HepG2 (cell line): Measurements from ENCODE around the gene MIA. TPM values are rescaled to one million over a fixed set of nuclear protein-coding genes. Genes with fewer than 3 reads are reported as not detected.

Experiments used
- ARNT2 ChIP-seq: sonication (generic); formaldehyde crosslinking; IDR thresholded peaks from 2 replicates; pipeline ENCODE4 v1.8.0; 2022; ENCODE audit warnings: mild to moderate bottlenecking, low read depth, missing genetic modification reagents, moderate library complexity
- FOXP1 ChIP-seq, 2 experiments: fragments of 450-650 bp in 1 of 2; IDR thresholded peaks; 2 replicates each; pipeline ENCODE4 v1.6.1; 2017 to 2018; ENCODE audit warnings: antibody characterized with exemption in 1 of 2
- GABPB1 ChIP-seq: IDR thresholded peaks from 2 replicates; pipeline ENCODE4 v1.6.1; 2016; ENCODE audit warnings: mild to moderate bottlenecking, missing genetic modification reagents, moderate library complexity, missing compliant biosample characterization
- GLI4 ChIP-seq: sonication (generic); formaldehyde crosslinking; IDR thresholded peaks from 2 replicates; pipeline ENCODE4 v1.5.1; 2020; ENCODE audit warnings: missing genetic modification reagents, mild to moderate bottlenecking, moderate library complexity, borderline replicate concordance
- MED1 ChIP-seq: sonication (generic); formaldehyde crosslinking; IDR thresholded peaks from 2 replicates; pipeline ENCODE4 v1.4.0; 2020; ENCODE audit warnings: missing genetic modification reagents
- MEF2D ChIP-seq: sonication (generic); formaldehyde crosslinking; IDR thresholded peaks from 2 replicates; pipeline ENCODE4 v1.5.1; 2020; ENCODE audit warnings: mild to moderate bottlenecking, missing genetic modification reagents
- MEIS2 ChIP-seq: sonication (generic); formaldehyde crosslinking; IDR thresholded peaks from 2 replicates; pipeline ENCODE4 v1.9.0; 2021; ENCODE audit warnings: mild to moderate bottlenecking, missing genetic modification reagents
- NFE2L1 ChIP-seq: sonication (generic); formaldehyde crosslinking; IDR thresholded peaks from 2 replicates; pipeline ENCODE4 v1.4.0; 2020; ENCODE audit warnings: missing genetic modification reagents, mild to moderate bottlenecking, borderline replicate concordance
- SYNCRIP ChIP-seq: fragments of 200-400 bp; formaldehyde crosslinking; IDR thresholded peaks from 2 replicates; pipeline ENCODE4 v1.6.1; 2018; ENCODE audit warnings: mild to moderate bottlenecking, low read depth, low read length; ENCODE audit not compliant: insufficient read depth
- ZKSCAN5 ChIP-seq: sonication (generic); formaldehyde crosslinking; IDR thresholded peaks from 2 replicates; pipeline ENCODE4 v1.5.1; 2020; ENCODE audit warnings: mild to moderate bottlenecking, missing genetic modification reagents
- ZNF317 ChIP-seq: sonication (generic); formaldehyde crosslinking; IDR thresholded peaks from 2 replicates; pipeline ENCODE4 v1.5.0; 2020; ENCODE audit warnings: mild to moderate bottlenecking, missing genetic modification reagents
- ZNF607 ChIP-seq: sonication (generic); formaldehyde crosslinking; IDR thresholded peaks from 2 replicates; pipeline ENCODE4 v1.5.1; 2020; ENCODE audit warnings: missing genetic modification reagents, mild to moderate bottlenecking, borderline replicate concordance
- ZNF674 ChIP-seq: sonication (generic); formaldehyde crosslinking; IDR thresholded peaks from 2 replicates; pipeline ENCODE4 v1.5.0; 2020; ENCODE audit warnings: low read depth, mild to moderate bottlenecking, missing genetic modification reagents
- ZNF768 ChIP-seq: sonication (generic); formaldehyde crosslinking; IDR thresholded peaks from 2 replicates; pipeline ENCODE4 v1.4.0; 2020; ENCODE audit warnings: missing genetic modification reagents
- ZNF816 ChIP-seq: sonication (generic); formaldehyde crosslinking; IDR thresholded peaks from 2 replicates; pipeline ENCODE4 v1.8.0; 2022; ENCODE audit warnings: missing genetic modification reagents, mild to moderate bottlenecking, borderline replicate concordance
- ZNF841 ChIP-seq: sonication (generic); formaldehyde crosslinking; IDR thresholded peaks from 2 replicates; pipeline ENCODE4 v1.8.1; 2023; ENCODE audit warnings: missing genetic modification reagents, borderline replicate concordance
- ZNF891 ChIP-seq: sonication (generic); formaldehyde crosslinking; IDR thresholded peaks from 2 replicates; pipeline ENCODE4 v1.5.0; 2020; ENCODE audit warnings: mild to moderate bottlenecking, missing genetic modification reagents
- polyA plus RNA-seq, 8 experiments: library from polyadenylated mRNA; depleted of rRNA in 3 of 8; stranded (reverse) in 7 of 8; unstranded in 1 of 8; fragments of >200 nt; fragmentation: Illumina TruSeq in 4 of 8; extraction: Trizol in 4 of 8; gene quantifications; 2 replicates each; pipeline versions ENCODE4 v1.2.1 to v1.2.3, GENCODE V29; 2011 to 2016; ENCODE audit warnings: low read depth in 4 of 8, missing spikeins in 1 of 8, mixed read lengths in 1 of 8; ENCODE audit not compliant: insufficient read depth in 1 of 8
- total RNA-seq, 5 experiments: library from RNA; depleted of rRNA; stranded (reverse); fragments of >200 nt; fragmentation: Illumina TruSeq; extraction: Trizol; gene quantifications; 2 replicates each; pipeline ENCODE4 v1.2.3, GENCODE V29; 2016; ENCODE audit warnings: low read depth in 1 of 5
- TF ChIP-seq, protein P1 (sequence below): sonication (generic); formaldehyde crosslinking; IDR thresholded peaks from 2 replicates; pipeline ENCODE4 v1.4.0; 2020; ENCODE audit warnings: mild to moderate bottlenecking, missing genetic modification reagents
- TF ChIP-seq, protein P2 (sequence below): sonication (generic); formaldehyde crosslinking; IDR thresholded peaks from 2 replicates; pipeline ENCODE4 v1.9.0; 2021; ENCODE audit warnings: mild to moderate bottlenecking, missing genetic modification reagents
- TF ChIP-seq, protein P3 (sequence below): sonication (generic); formaldehyde crosslinking; IDR thresholded peaks from 2 replicates; pipeline ENCODE4 v1.9.0; 2021; ENCODE audit warnings: missing genetic modification reagents, mild to moderate bottlenecking, borderline replicate concordance

The MIA gene
- total and polyA plus RNA-seq, 2 of the 13 experiments (the other 11 are each of a cell fraction or from before 2014, with no cell fraction given), result 0.61 TPM; not detected in 1

DNA sequence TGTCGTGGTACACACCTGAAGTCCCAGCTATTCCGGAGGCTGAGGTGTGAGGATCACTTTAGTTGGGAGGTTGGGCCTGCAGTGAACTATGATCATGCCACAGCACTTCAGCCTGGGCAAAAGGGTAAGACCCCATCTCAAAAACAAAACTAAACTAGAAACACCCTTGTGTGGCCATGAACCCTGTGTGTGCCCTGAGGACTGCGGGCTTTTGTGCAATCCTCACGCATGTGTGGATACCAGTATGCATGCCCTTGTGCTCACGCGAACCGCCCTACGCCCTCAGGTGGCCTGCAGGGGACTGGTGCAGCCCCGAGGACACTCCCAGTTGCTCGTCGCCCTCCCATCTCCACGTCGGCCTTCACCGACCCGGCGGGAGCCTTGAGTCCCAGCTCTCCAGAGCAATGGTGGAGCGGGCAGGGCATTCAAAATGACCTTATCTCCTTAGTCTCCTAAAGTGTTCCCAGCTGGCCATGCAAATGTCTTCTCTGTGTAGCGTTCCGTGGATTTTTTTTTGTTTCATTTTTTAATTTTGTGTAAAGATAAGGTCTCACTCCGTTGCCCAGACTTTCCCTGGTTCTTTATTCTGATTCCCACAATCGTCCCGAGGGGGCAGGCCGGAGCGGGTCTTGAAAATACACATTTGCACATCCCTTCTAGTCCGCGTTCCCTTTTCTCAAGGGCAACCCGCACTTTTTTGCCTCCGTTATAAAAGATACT lies 22.8 kb downstream of the MIA start (continued):
- TF ChIP-seq, protein P1, sequence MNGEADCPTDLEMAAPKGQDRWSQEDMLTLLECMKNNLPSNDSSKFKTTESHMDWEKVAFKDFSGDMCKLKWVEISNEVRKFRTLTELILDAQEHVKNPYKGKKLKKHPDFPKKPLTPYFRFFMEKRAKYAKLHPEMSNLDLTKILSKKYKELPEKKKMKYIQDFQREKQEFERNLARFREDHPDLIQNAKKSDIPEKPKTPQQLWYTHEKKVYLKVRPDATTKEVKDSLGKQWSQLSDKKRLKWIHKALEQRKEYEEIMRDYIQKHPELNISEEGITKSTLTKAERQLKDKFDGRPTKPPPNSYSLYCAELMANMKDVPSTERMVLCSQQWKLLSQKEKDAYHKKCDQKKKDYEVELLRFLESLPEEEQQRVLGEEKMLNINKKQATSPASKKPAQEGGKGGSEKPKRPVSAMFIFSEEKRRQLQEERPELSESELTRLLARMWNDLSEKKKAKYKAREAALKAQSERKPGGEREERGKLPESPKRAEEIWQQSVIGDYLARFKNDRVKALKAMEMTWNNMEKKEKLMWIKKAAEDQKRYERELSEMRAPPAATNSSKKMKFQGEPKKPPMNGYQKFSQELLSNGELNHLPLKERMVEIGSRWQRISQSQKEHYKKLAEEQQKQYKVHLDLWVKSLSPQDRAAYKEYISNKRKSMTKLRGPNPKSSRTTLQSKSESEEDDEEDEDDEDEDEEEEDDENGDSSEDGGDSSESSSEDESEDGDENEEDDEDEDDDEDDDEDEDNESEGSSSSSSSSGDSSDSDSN (CRISPR knock-in tag), result peak; percentile 93
- peak; percentile 80 for TF ChIP-seq ZNF317 (CRISPR knock-in tag)
- TF ChIP-seq ZKSCAN5 (CRISPR knock-in tag), result no peak
- TF ChIP-seq, protein P2, sequence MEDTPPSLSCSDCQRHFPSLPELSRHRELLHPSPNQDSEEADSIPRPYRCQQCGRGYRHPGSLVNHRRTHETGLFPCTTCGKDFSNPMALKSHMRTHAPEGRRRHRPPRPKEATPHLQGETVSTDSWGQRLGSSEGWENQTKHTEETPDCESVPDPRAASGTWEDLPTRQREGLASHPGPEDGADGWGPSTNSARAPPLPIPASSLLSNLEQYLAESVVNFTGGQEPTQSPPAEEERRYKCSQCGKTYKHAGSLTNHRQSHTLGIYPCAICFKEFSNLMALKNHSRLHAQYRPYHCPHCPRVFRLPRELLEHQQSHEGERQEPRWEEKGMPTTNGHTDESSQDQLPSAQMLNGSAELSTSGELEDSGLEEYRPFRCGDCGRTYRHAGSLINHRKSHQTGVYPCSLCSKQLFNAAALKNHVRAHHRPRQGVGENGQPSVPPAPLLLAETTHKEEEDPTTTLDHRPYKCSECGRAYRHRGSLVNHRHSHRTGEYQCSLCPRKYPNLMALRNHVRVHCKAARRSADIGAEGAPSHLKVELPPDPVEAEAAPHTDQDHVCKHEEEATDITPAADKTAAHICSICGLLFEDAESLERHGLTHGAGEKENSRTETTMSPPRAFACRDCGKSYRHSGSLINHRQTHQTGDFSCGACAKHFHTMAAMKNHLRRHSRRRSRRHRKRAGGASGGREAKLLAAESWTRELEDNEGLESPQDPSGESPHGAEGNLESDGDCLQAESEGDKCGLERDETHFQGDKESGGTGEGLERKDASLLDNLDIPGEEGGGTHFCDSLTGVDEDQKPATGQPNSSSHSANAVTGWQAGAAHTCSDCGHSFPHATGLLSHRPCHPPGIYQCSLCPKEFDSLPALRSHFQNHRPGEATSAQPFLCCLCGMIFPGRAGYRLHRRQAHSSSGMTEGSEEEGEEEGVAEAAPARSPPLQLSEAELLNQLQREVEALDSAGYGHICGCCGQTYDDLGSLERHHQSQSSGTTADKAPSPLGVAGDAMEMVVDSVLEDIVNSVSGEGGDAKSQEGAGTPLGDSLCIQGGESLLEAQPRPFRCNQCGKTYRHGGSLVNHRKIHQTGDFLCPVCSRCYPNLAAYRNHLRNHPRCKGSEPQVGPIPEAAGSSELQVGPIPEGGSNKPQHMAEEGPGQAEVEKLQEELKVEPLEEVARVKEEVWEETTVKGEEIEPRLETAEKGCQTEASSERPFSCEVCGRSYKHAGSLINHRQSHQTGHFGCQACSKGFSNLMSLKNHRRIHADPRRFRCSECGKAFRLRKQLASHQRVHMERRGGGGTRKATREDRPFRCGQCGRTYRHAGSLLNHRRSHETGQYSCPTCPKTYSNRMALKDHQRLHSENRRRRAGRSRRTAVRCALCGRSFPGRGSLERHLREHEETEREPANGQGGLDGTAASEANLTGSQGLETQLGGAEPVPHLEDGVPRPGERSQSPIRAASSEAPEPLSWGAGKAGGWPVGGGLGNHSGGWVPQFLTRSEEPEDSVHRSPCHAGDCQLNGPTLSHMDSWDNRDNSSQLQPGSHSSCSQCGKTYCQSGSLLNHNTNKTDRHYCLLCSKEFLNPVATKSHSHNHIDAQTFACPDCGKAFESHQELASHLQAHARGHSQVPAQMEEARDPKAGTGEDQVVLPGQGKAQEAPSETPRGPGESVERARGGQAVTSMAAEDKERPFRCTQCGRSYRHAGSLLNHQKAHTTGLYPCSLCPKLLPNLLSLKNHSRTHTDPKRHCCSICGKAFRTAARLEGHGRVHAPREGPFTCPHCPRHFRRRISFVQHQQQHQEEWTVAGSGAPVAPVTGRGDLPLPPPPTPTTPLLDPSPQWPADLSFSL (CRISPR knock-in tag), result peak; percentile 58
- peak; percentile 53; the same call in 1 of the 2 replicates for TF ChIP-seq NFE2L1
- TF ChIP-seq ZNF816 (CRISPR knock-in tag), result 0 out of 2 replicates have a peak, but pooled peaks have one; percentile 26
- TF ChIP-seq GABPB1, result peak; percentile 42; the same call in 1 of the 2 replicates
- 0 out of 2 replicates have a peak, but pooled peaks have one; percentile 71 for TF ChIP-seq MEIS2 (CRISPR knock-in tag)
- TF ChIP-seq GLI4, result no peak
- no peak for TF ChIP-seq ZNF674 (CRISPR knock-in tag)
- TF ChIP-seq ZNF841, result no peak
- TF ChIP-seq MEF2D, result peak; percentile 79
- TF ChIP-seq, protein P3, sequence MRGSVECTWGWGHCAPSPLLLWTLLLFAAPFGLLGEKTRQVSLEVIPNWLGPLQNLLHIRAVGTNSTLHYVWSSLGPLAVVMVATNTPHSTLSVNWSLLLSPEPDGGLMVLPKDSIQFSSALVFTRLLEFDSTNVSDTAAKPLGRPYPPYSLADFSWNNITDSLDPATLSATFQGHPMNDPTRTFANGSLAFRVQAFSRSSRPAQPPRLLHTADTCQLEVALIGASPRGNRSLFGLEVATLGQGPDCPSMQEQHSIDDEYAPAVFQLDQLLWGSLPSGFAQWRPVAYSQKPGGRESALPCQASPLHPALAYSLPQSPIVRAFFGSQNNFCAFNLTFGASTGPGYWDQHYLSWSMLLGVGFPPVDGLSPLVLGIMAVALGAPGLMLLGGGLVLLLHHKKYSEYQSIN (CRISPR knock-in tag), result no peak
- TF ChIP-seq FOXP1 (IDR thresholded peaks at IDR 0.05), result no peak
- TF ChIP-seq FOXP1 (CRISPR knock-in tag; IDR thresholded peaks at IDR 0.05), result no peak; the same call in 1 of the 2 replicates
- no peak for TF ChIP-seq SYNCRIP
- TF ChIP-seq ZNF607 (CRISPR knock-in tag), result peak; percentile 88
- TF ChIP-seq ZNF891 (CRISPR knock-in tag), result no peak
- peak; percentile 78 for TF ChIP-seq MED1 (CRISPR knock-in tag)
- TF ChIP-seq ZNF768 (CRISPR knock-in tag), result no peak
- TF ChIP-seq ARNT2 (CRISPR knock-in tag), result peak; percentile 78; the same call in 1 of the 2 replicates
